ENCODE data around the gene KIAA1549. TPM values are rescaled to one million over a fixed set of nuclear protein-coding genes. Genes with fewer than 3 reads are reported as not detected.
"Not testable (repeated sequence)": the region's sequence is repeated elsewhere in the genome, so short reads cannot be mapped to it uniquely, and the experiment has no call there.

The KIAA1549 gene
- total RNA-seq, 2 experiments from 2014 or later: 0.12 TPM

DNA sequence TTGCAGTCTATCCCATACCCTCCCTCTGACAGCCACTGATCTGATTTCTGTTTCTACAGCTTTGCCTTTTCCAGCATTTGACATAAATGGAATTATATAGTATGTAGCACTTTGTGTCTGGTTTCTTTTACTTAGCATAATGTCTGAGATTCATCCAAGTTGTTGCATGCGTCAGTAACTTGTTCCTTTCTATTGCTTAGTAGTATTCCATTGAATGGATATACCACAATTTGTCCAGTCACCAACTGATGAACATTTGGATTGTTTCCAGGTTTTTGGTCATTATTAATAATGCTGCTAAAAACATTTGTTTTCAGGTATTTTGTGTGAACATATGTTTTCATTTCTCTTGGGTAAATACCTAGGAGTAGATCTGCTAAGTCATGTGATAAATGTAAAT, 6.5 kb upstream of the KIAA1549 start:
- POLR2A ChIA-PET: no interaction called here
- peaks cover 50% of the 10 kb centered on the region for H3K27me3 Mint-ChIP-seq
- H3K4me1 Mint-ChIP-seq: peaks cover under 1% of the 10 kb centered on the region
- peaks cover 8% of the 10 kb centered on the region for H3K9me3 Mint-ChIP-seq
- no peak overlapping the region for H3K4me3 Mint-ChIP-seq
- CTCF ChIA-PET: no interaction called here
- DNase-seq: no peak
- H3K27ac Mint-ChIP-seq: no peak overlapping the region
- peaks cover 3% of the 10 kb centered on the region for H3K36me3 Mint-ChIP-seq (ENCODE audit: low read depth)

GRCh38 chr7:138982204-138982623, 1.0 kb upstream of the KIAA1549 start:
- ChIA-PET CTCF (interaction anchor here (0.6 to 1.4 kb wide), 3 partner anchors 35 to 968 kb away, joined by 3 to 4 read pairs (median 3); no protein-coding TSS in a partner anchor), POLR2A (no interaction called here)
- no peak for DNase-seq
- H3K27ac Mint-ChIP-seq: no peak overlapping the region
- peak overlapping the region; percentile 44 for H3K4me3 Mint-ChIP-seq
- no peaks in the 10 kb centered on the region for H3K9me3 Mint-ChIP-seq
- peaks cover 14% of the 10 kb centered on the region for H3K4me1 Mint-ChIP-seq
- H3K36me3 Mint-ChIP-seq (ENCODE audit: low read depth): peaks cover 3% of the 10 kb centered on the region
- H3K27me3 Mint-ChIP-seq: peaks cover 56% of the 10 kb centered on the region

DNA sequence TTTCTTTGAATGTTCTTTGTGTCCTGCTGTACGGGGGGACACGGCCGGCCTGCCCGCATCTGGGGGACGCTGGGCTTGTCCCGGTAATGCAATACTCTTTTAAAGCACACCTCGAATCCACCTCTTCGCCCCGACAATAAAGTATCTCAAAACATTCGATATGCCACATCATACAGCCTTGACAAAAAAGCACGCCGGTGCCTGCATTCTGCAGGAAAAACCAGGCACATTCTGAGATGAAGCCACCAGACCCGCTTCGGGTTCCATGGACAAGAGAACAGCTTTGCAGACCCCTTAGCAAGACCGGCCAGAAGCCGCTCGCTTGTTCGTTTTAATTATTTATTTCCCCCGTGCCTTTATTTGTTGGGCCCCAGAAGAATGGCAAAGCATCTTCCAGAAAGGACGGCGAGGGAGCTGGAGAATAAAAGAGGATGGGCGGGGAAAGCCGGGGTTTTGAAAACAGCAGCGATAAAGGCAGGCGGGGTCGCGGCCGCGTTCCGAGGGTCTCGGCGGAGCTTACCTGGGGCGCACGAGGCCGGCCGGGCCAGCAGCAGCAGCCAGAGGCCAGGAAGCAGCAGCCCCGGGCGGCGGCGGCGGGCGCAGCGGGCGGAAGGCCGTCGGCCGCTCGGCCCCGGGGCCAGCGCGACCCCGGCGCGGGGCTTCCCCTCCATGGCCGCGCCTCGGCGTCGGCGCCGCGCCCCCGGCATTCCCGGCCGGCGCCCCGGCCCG, 462 bp downstream of the KIAA1549 start:
- H3K4me3 Mint-ChIP-seq: peak overlapping the region; percentile 80
- H3K9me3 Mint-ChIP-seq: no peaks in the 10 kb centered on the region
- H3K36me3 Mint-ChIP-seq (ENCODE audit: low read depth): peaks cover 3% of the 10 kb centered on the region
- peaks cover 14% of the 10 kb centered on the region for H3K4me1 Mint-ChIP-seq
- H3K27ac Mint-ChIP-seq: peak overlapping the region; percentile 76
- ChIA-PET CTCF (interaction anchor here (0.7 to 1.4 kb wide), 4 partner anchors 12 to 153 kb away, joined by 3 to 5 read pairs (median 4); a partner anchor contains a TSS), POLR2A (no interaction called here)
- no peak for DNase-seq
- peaks cover 52% of the 10 kb centered on the region for H3K27me3 Mint-ChIP-seq

GRCh38 chr7:138979988-138980562, 1.1 kb downstream of the KIAA1549 start:
- peak overlapping the region; percentile 80 for H3K4me3 Mint-ChIP-seq
- H3K36me3 Mint-ChIP-seq (ENCODE audit: low read depth): peaks cover 3% of the 10 kb centered on the region
- no peak overlapping the region for H3K27ac Mint-ChIP-seq
- H3K9me3 Mint-ChIP-seq: no peaks in the 10 kb centered on the region
- no peak for DNase-seq
- CTCF ChIA-PET: interaction anchor here (0.7 to 1.4 kb wide), 4 partner anchors 11 to 153 kb away, joined by 3 to 5 read pairs (median 4); a partner anchor contains a TSS
- POLR2A ChIA-PET: no interaction called here
- H3K27me3 Mint-ChIP-seq: peaks cover 53% of the 10 kb centered on the region
- peaks cover 14% of the 10 kb centered on the region for H3K4me1 Mint-ChIP-seq

DNA sequence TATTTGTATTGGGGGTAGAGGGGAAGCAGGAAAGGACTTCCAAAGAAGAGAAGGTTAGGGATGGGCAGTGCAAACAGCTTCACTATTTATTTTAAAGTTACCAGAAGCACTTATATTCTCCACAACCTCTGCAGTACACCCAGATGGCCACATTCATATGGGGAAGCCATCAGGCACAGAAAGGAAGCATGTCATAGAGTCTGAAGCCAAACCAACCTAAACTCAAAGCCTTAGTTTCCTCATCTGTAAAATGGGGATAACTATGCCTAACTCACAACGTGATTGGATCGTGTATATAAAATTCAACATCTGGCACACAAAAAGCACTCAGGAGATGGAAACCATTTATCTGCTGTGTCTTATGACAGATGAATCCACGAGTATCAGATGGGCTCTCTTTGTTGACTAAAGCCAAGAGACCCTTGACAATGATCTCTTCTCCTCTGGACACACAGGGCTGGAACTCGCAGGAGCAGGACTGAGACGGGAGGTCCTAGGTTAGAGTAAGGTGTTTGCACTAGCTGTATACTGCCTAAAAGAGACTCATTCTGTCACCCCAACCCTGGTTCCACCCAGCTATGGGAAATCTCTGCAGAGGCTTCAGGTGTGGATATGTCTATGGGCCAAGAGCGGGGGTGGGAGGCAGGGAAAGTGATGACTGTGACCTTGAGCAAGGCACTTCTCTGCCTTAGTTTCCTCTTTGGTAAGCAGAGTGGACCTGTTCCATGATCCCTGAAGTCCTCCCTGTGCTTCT, 1.8 kb downstream of the KIAA1549 start:
- H3K4me3 Mint-ChIP-seq: no peak overlapping the region
- H3K27ac Mint-ChIP-seq: no peak overlapping the region

DNA sequence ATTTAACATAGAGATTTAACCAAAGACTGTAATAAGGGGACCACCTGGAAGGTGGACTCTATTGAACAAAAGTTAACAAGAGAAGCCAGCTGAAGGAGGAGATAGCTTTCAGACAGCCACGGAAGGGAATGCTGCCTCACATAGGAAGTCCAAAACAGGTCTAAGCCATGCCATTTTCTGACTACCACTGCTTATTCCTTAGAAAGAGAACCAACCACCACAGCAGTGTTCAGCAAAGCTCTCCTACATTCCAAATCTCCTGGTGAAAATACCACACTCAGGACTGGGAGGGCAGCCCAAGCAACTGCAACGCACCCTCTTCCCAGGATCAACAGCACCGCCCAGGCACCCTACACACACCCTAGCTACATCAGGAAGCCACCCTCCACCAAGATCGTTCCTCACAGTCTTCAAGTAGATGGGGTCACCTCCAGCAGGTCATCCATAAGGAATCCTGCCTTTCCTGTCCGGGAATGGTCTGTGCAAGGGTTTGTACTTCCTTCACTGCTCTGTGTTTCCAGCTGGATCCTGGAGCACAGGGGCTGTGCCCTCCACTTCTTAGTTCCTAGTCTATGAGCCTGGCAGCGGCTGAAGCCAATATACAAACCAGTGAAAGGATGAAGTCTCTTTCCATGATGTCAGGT, 2.5 kb downstream of the KIAA1549 start:
- ChIA-PET POLR2A (no interaction called here), CTCF (no interaction called here)
- Mint-ChIP-seq H3K27me3 (peaks cover 63% of the 10 kb centered on the region), H3K4me3 (no peak overlapping the region), H3K27ac (no peak overlapping the region), H3K36me3 (ENCODE audit: low read depth) (peaks cover 3% of the 10 kb centered on the region), H3K9me3 (no peaks in the 10 kb centered on the region), H3K4me1 (peaks cover 14% of the 10 kb centered on the region)
- no peak for DNase-seq

More for the DNA sequence above, 1.8 kb downstream of the KIAA1549 start:
- DNase-seq: peak; percentile 17
- Mint-ChIP-seq H3K4me1 (peaks cover 14% of the 10 kb centered on the region), H3K36me3 (ENCODE audit: low read depth) (peaks cover 3% of the 10 kb centered on the region), H3K27me3 (peaks cover 58% of the 10 kb centered on the region), H3K9me3 (no peaks in the 10 kb centered on the region)
- ChIA-PET CTCF (interaction anchor here (0.5 to 1.4 kb wide), 4 partner anchors 10 to 101 kb away, joined by 3 to 5 read pairs (median 4); no protein-coding TSS in a partner anchor), POLR2A (no interaction called here)

DNA sequence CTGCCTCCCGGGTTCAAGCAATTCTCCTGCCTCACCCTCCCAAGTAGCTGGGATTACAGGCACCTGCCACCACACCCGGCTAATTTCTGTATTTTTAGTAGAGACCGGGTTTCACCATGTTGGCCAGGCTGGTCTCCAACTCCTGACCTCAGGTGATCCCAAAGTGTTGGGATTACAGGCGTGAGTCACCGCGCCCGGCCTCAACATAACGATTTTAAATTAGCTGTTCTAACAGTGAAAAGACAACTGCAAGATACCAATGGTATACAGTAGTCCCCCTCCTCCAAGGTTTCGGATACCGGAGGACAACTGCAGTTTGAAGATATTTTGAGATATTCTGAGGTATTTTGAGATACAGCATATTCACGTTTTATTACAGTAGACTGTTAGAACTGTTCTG, 5.0 kb downstream of the KIAA1549 start:
- H3K4me1 Mint-ChIP-seq, POLR2A ChIA-PET: not testable (repeated sequence)
- peaks cover 55% of the 10 kb centered on the region for H3K27me3 Mint-ChIP-seq

GRCh38 chr7:138975343-138976104, 5.7 kb downstream of the KIAA1549 start:
- peaks cover 51% of the 10 kb centered on the region for H3K27me3 Mint-ChIP-seq
- H3K36me3 Mint-ChIP-seq (ENCODE audit: low read depth): no peaks in the 10 kb centered on the region
- H3K4me3 Mint-ChIP-seq: no peak overlapping the region
- H3K9me3 Mint-ChIP-seq: no peaks in the 10 kb centered on the region
- no peak for DNase-seq
- H3K4me1 Mint-ChIP-seq: peaks cover 4% of the 10 kb centered on the region
- POLR2A ChIA-PET: no interaction called here
- H3K27ac Mint-ChIP-seq: no peak overlapping the region
- CTCF ChIA-PET: interaction anchor here (0.6 to 1.0 kb wide), 3 partner anchors 11 to 184 kb away, joined by 3 to 4 read pairs (median 3); no protein-coding TSS in a partner anchor

More for the DNA sequence above, 5.0 kb downstream of the KIAA1549 start:
- CTCF ChIA-PET; H3K27ac Mint-ChIP-seq; H3K9me3 Mint-ChIP-seq; DNase-seq; H3K4me3 Mint-ChIP-seq; H3K36me3 Mint-ChIP-seq (ENCODE audit: low read depth): not testable (repeated sequence)

DNA sequence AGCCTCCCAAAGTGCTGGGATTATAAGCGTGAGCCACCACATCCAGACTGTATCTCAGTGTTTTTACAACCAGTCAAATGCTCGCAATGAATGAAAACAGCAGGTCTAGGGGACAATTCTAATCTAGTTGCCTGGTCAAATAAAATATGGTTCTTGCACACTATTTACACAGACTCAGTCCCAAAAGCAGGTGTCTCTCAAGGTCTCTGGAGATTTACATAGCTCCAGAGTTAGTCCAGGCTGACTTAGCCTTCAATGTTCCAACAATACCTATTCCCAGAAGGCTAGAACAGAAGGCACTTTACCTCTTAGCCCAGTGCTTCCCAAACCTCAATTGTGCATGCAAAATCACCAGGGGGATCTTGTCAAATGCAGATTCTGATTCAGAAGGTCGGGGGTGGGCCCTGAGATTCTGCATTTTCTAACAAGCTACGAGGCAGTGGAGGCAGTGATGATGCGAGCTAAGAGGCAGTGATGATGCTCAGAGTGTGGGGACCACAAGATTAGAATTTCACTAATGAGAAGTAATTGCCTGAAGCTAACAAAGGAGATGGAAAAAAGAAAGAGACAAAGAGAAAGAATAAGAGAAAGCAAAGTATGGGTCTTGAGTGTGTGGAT, 6.4 kb downstream of the KIAA1549 start:
- POLR2A ChIA-PET: no interaction called here
- Mint-ChIP-seq H3K4me1 (no peaks in the 10 kb centered on the region), H3K27ac (no peak overlapping the region), H3K9me3 (no peaks in the 10 kb centered on the region), H3K36me3 (ENCODE audit: low read depth) (no peaks in the 10 kb centered on the region), H3K27me3 (peaks cover 44% of the 10 kb centered on the region), H3K4me3 (no peak overlapping the region)
- CTCF ChIA-PET: interaction anchor here (0.6 to 1.0 kb wide), 3 partner anchors 11 to 185 kb away, joined by 3 to 4 read pairs (median 3); no protein-coding TSS in a partner anchor
- DNase-seq: no peak

DNA sequence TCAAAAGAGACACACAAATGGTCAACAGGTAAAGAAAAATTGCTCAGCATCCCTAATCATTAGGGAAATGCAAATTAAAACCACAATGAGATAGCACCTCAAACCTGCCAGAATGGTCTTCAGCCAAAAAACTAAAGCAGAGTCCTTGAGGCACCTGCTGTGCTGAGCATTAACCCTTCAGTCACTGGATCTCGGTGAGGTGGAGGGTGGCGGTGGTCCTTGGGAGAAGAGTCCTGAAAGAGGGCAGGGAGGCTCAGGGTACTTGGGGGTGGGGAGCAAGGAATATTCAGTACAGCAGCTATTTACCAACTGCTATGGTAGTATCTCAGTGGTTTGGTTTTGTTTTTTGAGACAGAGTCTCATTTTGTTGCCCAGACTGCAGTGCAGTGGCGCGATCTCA, 7.1 kb downstream of the KIAA1549 start:
- Mint-ChIP-seq H3K4me3 (no peak overlapping the region), H3K27ac (no peak overlapping the region), H3K4me1 (no peaks in the 10 kb centered on the region), H3K36me3 (ENCODE audit: low read depth) (no peaks in the 10 kb centered on the region), H3K9me3 (no peaks in the 10 kb centered on the region), H3K27me3 (peaks cover 37% of the 10 kb centered on the region)
- no peak for DNase-seq
- POLR2A ChIA-PET: no interaction called here
- CTCF ChIA-PET: no interaction called here

DNA sequence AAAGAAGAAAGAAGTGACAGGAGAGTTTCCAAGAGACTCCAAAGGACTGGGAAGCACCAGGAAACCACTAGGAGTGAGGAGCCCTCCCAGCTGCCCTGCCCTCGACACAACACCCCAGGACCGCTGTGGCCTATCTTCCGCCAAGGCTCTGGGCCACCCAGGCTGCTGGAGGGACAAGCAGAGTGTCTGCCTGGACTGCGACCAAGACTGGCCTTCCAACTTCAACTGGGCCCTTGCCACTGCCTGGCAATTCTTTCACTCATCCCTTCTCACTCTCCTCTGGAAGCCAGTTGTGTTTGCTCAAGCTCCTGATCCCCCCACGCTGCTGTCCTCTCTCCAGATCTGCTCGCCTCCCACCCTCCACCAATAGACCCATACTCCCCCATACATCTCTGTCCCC, 10.2 kb downstream of the KIAA1549 start:
- Mint-ChIP-seq H3K27me3 (peaks cover 22% of the 10 kb centered on the region), H3K4me1 (no peaks in the 10 kb centered on the region), H3K36me3 (ENCODE audit: low read depth) (no peaks in the 10 kb centered on the region), H3K4me3 (no peak overlapping the region), H3K27ac (no peak overlapping the region), H3K9me3 (no peaks in the 10 kb centered on the region)
- no peak for DNase-seq
- ChIA-PET POLR2A (no interaction called here), CTCF (no interaction called here)

- H3K4me3 Mint-ChIP-seq: no peak overlapping the region
- H3K27me3 Mint-ChIP-seq: peaks cover 25% of the 10 kb centered on the region
- no peaks in the 10 kb centered on the region for H3K36me3 Mint-ChIP-seq (ENCODE audit: low read depth)
- ChIA-PET POLR2A (no interaction called here), CTCF (interaction anchor here (0.9 kb wide), 1 partner anchor 40 kb away, joined by 3 read pairs; no protein-coding TSS in a partner anchor)
- no peak overlapping the region for H3K27ac Mint-ChIP-seq
- no peaks in the 10 kb centered on the region for H3K9me3 Mint-ChIP-seq
- no peak for DNase-seq
- no peaks in the 10 kb centered on the region for H3K4me1 Mint-ChIP-seq
Measured at GRCh38 chr7:138970446-138970845, 10.7 kb downstream of the KIAA1549 start.

Measured in activated CD4-positive, alpha-beta T cell treated with anti-CD3 and anti-CD28 coated beads, Interleukin-2, amount 10 ng/mL, durations not matched to agents 7 days and 5 days (primary cell).